HG03103 (cell line): ENCODE measurements around the gene FOXF1.

Experiments
- ATAC-seq: cut with Tn5 transposase; IDR thresholded peaks from one replicate; pipeline ENCODE4 v1.9.1; 2021; ENCODE audit warnings: low read depth; ENCODE audit not compliant: unreplicated experiment

Gene FOXF1

DNA sequence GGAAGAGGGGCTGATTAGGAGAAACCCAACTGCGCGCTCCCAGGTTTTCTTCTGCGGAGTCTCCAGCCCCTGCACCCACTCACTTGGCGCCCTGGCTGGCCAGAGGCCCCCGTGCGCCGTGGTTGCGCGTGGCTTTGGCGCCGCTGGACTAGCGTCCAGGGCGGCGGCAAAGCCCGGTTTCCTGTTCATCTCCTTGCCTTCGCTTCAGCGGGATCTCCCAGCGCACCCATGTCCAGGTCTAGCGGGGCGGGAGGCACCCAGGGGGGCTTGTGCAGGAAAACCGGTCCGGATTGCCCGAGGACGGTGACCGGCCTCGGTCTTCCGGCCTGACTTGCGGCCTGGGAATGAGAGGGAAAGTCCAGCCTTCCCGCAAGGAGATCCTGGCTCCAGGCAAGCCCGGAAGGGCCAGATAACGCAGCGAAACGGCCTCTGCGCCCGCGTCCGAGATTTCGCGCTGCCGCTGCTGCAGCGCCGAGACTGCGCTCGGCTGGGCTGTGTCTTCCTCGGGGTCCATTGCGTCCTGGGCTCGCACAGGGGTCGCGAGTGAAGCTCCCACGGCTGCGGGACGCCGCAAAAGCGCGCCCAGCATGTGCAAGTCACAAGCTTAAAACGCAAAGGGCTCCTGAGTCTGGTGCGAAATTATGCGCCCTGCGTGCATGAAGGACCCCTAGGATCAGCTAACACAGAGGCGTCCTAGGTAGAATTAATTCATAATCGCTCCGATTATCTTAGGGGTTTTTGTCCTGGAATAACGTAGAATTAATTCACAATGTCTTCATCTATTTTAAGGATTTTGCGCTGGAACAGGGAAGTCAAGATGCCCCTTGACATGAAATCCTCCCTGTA is 5.7 kb downstream of the FOXF1 start:
- ATAC-seq, result no peak

GRCh38 chr16:86516623-86517003 is 6.3 kb downstream of the FOXF1 start:
- ATAC-seq, result no peak

GRCh38 chr16:86517033-86517432 is 6.7 kb downstream of the FOXF1 start:
- no peak for ATAC-seq

DNA sequence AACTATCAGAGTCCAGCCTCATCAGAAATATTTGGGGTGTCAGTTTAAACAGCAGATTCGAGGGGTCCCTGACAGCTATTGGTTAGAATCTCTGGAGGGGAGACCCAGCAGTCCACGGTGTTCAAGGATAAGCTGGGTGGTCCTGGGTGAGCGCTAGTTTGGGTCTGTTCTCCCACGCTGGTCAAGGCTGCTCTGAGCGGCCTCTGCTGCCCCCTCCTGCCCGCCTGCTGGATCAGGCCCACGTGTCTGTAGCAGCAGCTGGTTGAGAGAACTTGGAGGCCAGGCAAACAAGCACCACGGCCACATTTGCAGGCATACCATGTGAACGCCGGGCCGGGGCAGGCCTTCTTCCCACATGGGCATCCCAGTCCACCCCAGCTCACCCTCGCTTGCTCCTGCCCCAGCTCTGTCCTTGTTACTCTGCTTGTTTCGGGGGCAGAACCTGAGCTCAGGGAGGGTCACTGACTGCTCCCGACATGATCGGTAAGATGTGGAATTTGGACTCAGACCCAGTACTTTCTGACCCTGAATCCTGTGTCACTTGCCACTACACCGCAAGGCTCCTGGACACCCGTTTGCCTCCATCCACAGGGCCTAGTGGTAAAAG is 7.4 kb downstream of the FOXF1 start:
- ATAC-seq, result no peak

GRCh38 chr16:86519007-86519648 is 8.8 kb downstream of the FOXF1 start:
- no peak for ATAC-seq

DNA sequence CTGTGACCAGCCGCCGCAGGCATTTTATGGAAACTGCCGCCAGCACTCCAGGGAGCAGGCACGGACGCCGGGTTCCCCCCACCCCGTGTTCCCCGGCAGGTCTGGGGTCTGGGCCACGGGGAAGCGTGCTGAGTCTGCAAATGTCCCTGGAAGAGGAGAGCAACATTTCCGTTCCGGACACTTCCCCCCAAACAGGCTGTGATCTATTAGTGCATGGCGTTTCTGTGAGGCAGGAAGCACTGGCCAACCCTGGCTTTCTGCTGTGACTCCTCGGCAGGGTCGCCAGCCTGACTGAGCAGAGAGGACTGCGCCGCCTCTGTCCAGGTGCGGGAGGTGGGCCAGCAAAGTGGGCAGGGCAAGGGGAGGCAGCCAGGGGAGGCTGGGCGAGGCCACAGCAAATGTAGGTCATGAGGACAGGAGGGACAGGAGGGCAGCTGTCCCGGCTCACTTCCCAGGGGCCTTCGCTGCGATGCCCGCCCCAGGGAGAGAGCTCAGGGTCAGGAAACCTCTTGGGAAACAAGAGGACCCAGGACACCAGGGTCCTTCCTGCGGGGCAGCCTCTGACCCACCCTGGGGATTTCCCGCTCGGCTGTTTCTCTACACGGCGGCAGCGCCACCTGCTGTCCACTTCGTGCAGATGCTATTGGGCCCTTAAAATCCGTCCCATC is 9.5 kb downstream of the FOXF1 start:
- ATAC-seq, result no peak

GRCh38 chr16:86520317-86521210 is 10.2 kb downstream of the FOXF1 start:
- ATAC-seq, result no peak

DNA sequence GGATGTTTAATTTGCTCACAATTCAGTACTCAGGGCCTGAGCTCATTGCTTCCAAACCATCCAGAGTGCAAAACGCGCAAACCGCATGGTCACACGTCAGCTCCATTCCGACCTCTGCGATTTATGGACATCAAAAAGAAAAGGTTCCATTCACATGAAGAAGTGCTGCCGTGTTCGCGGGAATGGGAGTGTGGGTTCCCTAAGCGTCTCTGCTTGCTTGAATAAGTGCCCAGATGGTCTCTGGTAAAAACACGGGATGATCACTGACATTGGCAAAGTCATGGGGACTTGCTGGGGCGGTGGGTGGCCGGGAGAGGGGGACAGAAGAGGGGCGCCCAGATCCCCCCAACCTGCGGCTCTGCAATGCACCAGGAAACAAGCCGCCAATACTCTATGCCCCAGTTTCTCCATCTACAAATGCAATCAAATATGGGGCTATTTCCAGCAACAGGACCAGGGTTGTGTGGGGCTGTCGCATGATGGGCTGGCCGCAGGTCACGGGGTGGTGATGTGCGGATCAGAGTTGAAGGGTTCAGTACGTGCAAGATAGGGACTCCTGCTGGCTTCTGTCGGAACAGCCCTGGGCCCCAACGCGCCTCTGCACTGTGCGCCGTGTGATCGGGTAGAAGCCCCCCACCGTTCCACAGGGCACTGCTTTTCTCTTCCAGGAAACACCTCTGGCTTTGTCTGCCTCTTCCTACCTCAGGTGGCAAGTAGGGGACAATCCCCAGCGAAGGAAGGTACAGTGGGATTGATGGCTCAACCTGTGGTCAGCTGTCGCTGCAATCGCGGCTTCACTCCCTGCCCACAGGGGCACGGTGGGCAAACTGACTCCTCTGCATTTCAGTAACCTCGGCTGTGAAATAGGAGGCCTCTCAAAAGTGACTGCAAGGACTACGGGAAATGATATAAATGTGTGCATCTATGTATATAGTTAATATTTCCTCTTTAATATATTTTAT is 11.2 kb downstream of the FOXF1 start:
- no peak for ATAC-seq

DNA sequence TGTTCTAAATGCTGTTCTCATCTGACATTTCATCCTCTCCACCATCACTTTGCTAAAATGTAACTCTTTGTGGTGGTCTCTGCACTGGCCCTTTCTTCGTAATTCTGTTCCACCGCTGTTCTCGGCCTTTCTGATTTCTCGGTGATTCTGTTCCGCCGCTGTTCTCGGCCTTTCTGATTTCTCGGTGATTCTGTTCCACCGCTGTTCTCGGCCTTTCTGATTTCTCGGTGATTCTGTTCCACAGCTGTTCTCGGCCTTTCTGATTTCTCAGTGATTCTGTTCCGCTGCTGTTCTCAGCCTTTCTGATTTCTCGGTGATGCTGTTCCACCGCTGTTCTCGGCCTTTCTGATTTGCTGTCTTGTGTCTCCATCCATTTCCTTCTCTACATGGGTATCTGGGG is 12.3 kb downstream of the FOXF1 start:
- ATAC-seq, result no peak

DNA sequence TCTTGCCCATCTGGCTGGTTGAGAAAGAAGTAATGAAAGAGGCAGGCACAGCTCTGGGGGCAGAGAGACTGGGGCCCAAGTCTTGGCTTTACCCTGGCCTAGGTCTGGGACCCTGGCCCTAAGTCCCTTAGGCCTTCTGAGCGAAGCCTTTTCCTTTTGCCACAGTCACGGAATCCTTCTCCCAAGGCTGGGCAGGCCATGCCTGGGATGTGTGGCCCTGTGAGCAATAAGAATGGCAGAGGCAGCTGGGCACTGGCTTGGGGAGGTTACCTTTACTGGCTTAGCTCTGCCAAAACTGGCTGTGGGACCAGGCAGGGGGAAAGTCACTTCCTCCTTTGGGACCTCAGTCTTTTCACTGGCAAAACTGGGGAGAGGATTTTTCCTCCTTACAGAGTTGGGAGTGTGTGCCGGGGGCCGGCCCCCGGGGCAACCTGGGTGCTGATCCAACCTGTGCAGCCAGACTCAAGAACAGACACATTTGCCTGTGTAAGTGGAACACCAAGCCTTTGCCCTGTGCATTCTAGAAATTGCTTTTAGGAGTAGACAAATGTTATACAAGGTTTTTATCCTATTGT is 12.9 kb downstream of the FOXF1 start:
- ATAC-seq, result no peak

GRCh38 chr16:86524029-86524428 is 13.7 kb downstream of the FOXF1 start:
- no peak for ATAC-seq

GRCh38 chr16:86525696-86526095 is 15.4 kb downstream of the FOXF1 start:
- no peak for ATAC-seq

- no peak for ATAC-seq
These were observed 17.0 kb downstream of the FOXF1 start for GRCh38 chr16:86527366-86527765.

DNA sequence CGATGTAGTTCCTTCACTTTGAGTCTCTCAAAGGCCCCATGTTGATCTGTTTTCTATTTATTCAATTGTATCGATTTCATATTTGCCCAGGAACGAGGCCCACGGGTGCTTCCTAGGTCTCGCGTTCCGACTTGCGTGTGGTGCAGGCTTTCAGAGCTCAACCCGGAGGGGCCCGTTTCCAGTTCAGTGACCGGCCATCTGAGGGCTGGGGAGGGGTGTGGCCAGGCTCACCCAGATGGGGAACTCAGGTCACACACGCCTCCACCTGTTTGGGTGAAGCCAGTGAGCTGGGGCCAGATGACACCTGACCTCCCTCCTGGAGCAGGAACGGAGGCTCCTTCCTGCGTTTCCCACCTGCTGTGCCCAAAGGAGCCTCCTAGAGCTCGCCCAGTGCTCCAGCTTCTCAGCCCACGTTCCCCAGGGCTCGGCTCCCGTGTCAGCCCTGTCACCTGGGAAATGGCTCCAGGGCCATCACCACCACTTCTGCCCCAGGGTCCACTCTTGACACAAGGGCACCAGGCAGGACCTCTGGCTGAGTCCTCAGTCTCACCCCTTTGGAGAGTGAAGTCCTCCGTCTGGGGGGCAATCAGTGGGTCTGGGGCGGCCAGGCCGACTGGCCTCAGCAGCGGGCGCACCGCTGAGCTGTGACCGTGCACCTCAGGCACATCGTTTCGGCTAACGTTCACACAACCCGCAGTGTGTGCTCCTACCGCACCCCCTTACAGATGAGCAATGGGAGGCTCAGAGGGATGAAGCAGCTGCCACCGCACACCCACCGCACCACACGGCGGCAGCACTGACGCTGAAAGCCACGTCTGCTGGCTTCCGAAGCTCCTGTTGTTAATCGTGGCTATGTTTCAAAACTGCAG is 18.0 kb downstream of the FOXF1 start:
- ATAC-seq, result no peak

GRCh38 chr16:86529160-86529559 is 18.8 kb downstream of the FOXF1 start:
- no peak for ATAC-seq

- ATAC-seq, result no peak
These were observed 20.2 kb downstream of the FOXF1 start for GRCh38 chr16:86530251-86531190.

DNA sequence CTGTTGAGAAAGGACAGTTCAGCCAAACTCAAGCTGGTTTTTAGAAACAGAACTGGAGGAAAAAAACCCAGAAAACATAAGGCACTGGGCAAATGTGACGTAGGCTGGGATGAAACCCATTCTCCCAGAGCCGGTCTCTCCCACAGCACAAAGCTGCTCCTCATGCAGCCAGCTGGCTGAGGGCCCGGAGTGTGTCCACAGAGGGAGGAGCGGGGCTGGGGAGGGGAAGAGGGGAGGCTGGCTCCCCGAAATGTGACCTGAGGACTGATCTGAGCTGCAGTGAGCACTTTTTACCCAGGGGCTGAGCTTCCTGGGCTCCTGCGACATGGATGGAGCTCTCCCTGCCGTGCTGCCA is 20.8 kb downstream of the FOXF1 start:
- no peak for ATAC-seq
